Ureter (tissue), 1 donor: ENCODE measurements around the gene CEPT1. TPM values are rescaled to one million over a fixed set of nuclear protein-coding genes. Genes with fewer than 3 reads are reported as not detected.
"Not testable (repeated sequence)": the region's sequence is repeated elsewhere in the genome, so short reads cannot be mapped to it uniquely, and the experiment has no call there.

Source experiments
- DNase-seq: peaks from one replicate; pipeline ENCODE4 v3.0.0-alpha.2; 2020; ENCODE audit warnings: low spot score
- total RNA-seq: library from RNA; stranded (reverse); gene quantifications from one replicate; pipeline ENCODE4 v1.2.4, GENCODE V29; 2023
- donor health status: DM: yes; HTN: yes; CAD: no.

CEPT1 gene
- total RNA-seq, 1 donor from 2014 or later, result 43.3 TPM

DNA sequence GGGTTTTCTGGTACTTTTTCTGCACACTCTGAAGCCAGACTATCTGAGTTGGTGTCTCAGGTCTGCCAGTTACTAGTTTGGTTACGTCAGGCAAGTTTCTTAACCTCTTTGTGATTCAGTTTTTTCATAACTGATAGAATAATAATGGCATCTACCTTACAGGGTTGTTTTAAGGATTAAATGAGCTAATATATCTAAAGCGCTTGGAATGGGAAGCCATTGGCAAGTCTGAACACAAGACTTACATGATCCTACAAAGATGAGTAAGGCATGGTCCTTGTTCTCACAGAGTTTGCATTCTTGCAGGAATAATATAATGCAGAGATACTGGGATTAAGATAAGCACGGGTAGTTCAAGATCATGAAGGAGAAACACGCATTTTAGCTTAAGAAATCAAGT lies 69.6 kb downstream of the CEPT1 start:
- no peak for DNase-seq

DNA sequence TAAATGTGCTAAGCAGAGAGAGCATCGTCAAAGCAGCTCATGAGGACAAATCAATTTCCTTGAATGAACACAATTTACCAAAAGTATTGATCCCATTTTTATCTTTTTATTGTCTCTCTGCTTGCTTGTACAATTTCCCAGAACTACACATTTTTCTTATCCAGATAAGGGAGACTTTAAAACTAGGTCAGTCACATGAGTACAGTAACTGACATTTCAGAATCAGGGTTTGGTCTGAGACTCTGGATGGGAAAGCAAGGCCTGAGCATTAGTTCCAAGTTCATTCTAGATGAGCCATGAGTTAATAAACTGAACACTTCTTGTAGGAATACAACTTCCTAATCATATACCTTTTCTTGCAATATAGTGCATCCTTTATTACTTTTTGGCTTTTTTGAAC lies 71.9 kb downstream of the CEPT1 start:
- no peak for DNase-seq

DNA sequence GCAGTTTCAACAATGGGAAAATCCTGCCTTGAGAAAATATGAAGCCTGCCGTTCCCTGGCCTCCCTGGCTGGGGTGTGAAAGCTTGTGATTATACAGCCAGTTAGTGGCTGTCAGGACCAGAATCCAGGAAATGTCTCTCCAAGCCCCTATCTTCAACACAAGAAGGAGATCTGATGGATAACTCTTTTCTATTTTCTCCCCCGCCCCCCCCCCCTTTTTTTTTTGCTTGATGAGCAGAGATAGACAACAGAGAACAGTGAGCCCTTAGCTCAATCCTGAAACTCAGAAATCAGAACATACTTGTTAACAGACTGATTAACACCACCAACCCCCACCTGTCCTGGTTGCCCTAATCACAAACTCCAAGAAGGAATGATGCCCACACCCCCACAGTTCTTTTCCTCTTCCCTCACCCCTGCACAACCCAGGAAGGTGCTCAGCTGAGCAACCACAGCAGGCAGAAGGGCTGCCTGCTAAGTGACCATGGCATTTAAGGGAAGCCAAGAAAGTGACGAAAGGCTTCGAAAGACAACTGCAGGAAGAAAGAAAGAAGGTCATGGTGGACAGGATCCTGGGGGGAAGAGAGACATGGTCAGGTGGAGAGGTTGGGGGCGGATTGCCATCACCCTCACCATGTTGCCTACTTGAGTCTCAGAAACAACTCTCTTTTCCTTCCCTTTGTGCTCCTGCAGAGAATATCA lies 72.8 kb downstream of the CEPT1 start:
- DNase-seq, result no peak

DNA sequence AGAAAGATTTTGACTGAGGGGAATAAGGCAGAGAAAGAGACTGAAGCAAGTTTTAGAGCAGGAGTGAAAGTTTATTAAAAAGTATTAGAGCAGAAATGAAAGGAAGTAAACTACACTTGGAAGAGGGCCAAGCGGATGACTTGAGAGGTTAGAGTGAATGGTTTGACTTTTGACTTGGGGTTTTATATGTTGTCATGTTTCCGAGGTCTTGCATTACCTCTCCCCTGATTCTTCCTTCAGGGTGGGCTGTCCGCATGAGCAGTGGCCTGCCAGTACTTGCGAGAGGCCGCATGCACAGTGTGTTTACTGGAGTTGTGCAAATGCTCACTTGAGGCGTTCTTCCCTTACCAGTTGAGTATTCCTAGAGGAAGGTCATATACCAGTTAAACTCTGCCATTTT lies 73.4 kb downstream of the CEPT1 start:
- no peak for DNase-seq

DNA sequence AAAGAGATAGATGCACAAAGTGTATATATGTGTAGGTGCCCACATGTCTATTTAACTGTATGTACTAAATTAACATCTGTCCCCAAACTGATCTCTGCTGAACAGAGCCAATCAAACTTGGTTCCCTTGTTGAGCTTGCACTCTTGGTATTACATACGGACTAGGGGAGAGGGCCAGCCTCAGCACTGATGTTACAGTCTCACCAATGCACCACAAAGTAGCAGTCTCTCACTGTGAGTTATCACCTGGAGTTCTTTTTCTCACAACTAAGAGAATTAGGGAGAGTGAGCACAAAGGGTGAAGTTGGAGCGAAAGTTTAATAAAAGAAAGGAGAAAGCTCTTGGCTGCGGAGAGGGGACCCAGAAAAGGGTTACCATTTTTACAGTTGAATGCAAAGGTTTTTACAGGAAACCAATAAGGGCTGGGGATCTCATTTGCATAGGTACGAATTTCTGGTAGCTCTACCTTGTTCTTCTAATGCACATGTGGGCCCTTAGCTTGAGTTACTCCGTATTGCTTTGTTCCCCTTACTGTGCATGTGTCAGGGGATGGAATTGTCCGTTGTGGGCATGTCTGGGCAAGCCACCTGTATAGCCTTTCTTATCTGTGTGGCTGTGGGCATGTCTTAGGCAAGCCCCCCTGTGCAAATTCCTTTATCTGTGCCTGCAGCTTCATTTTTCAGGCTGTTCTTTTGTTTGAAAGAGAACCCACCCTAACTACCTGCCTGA lies 74.2 kb downstream of the CEPT1 start:
- no peak for DNase-seq

DNA sequence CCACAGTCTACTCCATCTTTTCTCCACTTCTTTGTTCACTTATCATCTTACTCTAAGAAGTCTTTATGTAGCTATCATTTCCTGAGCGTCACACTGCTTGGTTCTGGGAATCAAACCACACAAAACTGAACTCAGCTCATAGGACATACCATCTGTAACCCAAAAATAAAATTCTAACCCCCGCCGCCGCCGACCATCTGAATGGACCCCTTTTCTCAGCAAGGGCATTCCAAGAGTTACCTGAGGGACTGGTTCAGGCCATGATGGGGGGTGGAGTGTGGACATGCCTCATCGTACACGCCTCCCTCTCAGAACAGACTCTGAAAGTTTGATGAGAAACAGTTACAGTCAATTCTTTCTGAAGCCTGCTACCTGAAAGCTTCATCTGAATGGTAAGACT lies 74.9 kb downstream of the CEPT1 start:
- no peak for DNase-seq

DNA sequence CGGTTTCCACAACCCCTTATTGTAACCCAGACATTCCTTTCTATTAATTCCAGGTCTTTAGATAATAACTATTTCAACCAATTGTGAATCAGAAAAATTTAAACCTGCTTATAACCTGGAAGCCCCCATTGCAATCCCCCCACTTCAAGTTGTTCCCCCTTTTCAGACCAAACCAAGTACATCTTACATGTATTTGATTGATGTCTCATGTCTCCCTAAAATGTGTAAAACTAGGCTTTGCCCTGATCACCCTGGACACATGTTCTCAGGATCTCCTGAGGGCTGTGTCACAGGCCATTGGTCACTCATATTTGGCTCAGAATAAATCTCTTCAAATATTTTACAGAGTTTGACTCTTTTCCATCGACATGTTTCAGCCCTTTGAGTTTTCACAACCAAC lies 75.3 kb downstream of the CEPT1 start:
- DNase-seq, result not testable (repeated sequence)

DNA sequence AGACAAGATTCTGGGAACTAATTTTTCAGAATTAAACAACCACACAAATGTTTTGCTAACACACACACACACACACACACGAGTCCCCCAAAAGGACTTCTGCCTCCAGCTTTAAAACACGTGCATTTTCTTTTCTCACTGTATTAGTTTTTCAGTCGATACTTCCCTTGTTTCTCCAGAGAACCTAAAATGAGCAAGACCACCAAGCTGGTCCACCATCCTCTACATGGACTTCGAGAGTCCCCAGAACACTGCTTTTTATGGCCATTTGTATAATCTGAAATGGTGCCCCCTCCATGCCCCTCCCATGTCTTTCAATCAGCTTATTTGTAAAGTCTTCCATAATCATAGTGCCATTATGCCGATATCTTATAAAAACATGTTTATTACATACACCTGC lies 76.7 kb downstream of the CEPT1 start:
- DNase-seq, result no peak

DNA sequence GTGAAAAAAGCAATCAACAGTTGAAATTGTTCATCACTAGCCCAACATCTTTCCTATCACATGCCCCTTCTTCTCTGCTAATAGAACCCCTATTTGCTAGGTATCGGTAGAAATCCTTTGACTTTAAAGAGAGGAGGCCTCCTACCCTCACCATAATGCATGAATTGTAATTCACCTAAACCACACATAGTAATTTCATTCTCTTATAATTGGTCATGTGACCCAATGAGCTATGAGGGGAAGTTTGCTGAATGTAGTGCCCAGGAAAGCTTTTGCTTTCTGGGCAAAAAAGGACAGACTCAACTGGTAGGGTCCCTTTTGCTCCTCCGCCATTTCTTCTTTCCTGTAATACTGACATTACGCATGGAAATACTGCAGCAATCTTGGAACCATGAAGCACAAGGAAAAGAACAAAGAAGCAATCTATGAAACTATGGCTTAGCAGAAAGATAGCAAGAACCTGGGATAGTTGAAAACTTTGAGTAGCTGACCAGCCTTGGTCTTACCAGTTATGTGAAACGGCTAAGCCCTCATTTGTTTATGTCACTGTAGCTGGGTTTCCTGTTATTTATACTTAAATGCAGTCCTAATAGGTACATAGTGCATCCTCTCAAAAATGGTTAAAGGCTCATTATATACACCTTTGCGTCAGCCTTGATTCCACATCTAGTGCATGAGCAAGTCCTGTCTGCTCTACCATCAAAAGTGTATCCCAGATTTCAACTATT lies 77.3 kb downstream of the CEPT1 start:
- no peak for DNase-seq

DNA sequence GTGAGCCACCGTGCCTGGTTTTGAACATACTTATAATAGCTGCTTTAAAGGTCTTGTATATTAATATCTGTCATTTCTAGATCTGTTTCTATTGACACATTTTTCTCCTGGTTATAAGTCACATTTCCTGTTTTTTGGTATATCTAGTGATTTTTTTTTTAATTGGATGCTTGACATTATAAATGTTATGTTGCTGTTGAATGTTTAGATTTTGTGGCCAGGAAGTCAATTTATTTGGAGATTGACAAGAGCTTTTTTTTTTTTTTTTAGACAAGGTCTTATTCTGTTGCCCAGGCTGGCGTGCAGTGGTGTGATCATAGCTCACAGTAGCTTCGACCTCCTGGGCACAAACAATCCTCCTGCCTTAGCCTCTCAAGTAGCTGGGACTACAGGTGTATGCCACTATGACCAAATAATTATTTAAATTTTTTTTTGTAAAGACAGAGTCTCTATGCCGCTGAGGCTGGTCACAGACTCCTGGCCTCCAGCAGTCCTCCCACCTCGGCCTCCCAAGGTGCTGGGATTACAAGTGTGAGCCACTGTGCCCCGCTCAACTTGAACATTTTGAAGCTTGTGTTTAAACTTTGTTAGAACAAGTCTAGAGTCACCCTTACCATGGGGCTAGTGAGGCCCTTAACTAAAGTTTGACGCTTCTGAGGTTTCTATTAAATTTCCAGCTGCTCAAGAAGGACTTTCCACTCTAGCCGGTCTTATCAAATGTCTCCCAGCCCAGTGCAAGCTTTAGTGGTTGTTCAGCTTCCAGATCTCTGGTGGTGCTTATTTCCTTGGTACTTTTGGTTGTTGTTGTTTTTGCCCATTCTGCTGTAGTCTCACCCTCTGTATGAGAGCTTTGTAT lies 78.9 kb downstream of the CEPT1 start:
- DNase-seq, result no peak

DNA sequence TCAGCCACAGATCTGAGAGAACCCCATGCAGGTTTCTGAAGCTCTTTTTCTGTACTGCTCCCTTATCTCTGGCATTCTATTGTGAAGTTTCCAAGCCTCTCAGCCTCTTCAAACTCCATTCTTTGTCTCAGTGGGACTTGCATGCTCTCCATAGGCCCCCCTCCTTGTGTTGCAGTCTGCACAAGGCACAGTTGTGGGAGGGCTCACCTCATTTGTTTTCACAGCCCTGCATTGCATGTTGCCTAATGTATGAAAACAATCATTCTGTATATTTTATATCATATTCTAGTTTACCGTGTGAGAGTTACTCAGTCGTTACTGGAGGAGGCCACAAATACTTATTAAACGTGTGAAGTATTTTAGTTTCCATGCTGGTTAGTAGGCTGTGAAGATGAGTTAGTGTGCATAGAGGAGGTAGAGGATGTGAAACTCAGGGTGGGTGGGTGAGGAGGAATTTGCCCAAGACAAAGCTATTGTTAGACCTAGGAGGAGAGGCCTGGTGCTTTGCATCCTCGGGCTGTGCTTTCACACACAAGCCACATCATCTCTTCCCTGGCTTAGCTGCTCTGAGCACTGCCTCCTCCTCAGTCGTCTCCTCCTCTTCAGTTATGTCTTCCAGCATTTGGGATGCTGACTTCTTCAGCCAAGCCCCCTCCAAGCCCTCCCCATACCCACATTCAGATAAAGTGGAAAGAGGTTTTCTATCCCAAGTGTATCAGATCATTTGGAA lies 79.7 kb downstream of the CEPT1 start:
- no peak for DNase-seq

DNA sequence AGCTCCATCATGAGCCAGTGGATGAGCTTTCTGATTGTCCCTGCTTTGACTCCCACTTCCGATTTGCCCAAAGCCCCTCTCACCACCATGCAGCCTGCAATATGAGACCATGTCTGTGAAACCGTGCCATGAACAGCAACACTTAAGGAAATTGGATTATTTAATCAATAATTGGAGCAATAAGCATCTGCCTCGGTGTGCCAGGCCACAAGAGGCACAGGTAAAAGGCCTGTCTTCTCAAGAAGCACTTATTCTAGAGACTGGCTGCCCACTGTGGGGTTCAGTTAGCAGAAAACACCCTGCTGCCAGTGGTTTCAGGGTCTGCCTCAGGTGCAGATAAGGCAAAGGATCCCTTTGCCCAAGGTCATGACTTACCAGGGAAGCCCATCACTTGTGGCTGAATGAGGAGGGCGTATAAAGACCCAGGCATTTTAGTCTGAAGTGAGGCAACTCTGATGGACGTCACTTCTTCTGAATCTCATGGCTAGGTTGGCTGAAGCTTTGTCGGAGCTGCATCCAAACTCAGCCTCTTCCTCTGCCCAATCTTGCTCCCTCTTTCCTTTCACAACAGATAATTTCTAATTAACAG lies 80.4 kb downstream of the CEPT1 start:
- DNase-seq, result no peak

DNA sequence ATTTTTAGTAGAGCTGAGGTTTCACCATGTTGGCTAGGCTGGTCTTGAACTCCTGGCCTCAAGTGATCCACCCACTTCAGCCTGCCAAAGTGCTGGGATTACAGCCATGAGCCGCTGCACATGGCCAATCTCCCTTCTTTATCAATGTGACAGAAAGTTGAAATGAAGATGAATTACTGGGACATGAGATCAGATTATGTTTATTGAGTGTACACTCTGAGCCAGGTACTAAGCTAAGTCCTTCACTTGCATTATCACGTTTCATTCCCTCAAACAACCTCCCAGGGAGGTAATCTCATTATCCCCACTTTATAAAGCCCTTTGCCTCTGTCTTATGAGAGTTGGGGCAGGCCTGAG lies 81.2 kb downstream of the CEPT1 start:
- no peak for DNase-seq

DNA sequence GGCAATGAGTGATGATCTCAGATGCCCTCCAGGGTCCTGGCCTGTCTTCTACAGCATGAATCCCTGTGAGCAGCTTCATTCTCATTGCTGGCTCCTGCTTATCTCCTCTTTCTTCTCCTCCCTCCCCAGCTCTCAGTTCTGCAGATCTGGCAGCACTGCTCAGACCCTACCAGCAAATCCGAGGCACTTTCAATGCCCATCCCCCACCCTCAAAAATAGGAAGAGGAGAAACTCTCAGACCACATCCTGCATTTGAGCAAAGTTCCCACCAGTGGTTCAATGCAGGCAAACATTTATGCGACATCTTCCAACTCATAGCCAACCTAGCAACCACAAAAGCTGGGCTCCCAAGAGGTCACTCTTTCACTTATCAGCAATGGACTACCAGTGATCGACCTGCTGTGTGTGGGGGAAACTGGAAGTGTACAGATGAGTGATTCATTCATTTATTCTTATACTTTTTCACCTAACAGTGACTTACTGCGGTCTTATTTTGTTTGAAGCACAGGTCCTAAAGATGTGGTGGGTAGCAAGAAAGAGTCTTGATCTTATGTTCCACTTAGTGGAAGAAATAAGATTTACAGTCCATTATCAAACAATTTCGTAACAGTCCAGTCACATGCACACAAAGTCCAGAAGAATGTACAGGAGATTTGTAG lies 81.7 kb downstream of the CEPT1 start:
- DNase-seq, result no peak

DNA sequence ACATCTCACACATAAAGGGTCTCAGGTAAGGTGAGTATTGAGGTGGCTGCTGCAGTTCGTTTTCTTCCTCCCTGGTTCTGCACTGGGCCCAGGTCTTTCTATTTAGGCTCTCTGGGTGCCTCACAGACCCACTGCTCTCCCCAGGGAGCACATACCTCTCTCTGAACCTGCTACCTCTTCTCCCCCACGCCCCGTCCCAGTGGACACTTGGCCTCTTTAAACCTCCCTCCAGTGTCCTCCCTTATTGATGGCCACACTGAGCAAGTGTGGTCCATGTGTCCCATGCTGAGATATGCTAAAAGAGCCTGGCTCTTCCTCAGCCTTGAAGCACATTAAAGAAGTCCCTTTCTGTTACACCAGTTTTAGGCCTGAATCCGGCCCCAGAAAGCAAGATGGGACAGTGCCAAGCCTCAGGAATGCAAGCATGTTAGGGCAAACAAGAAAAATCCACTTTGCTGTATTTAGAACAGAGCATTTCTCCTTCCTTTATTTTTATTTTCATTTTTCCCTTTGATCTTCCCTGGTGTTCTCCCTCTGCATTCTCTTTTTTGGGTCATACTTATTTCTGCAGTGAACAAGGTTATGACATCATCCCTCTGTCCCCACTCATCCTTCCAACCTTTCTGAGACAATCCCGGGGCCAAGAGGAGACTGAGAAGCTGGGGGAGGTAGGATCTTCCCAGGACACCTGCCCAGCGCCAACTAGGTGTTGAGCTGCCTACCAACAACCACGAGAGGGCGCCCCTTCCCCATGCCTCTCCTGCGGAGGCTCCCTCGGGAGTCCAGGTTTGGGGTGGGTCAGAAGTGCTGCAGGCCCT lies 82.5 kb downstream of the CEPT1 start:
- peak; percentile 81 for DNase-seq

DNA sequence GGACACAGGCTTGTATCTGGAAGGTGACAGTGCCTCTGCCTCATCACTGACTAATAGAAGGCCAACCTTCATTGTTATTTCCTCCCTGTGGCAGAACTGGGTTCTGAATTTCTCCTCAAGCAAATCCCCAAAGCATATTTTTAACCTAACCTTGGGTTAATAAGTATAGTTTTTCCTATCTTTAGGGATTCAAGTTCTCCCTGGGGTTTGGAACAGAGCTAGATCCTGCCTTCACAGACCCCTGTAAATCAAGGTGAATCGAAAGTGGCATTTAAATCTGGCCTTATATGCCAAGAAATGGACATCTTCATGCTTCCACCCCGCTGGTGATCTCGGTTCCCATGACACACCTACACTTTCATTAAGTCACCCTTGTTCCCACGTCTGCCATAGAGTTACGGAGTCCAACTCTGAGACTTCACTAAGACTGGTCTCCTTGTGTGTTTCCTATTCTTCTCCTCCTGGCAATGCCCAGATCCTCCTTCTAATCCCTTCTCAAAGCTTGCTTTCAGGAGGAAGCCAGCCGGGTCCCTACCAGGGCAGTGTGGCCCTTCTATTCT lies 83.2 kb downstream of the CEPT1 start:
- DNase-seq, result no peak

DNA sequence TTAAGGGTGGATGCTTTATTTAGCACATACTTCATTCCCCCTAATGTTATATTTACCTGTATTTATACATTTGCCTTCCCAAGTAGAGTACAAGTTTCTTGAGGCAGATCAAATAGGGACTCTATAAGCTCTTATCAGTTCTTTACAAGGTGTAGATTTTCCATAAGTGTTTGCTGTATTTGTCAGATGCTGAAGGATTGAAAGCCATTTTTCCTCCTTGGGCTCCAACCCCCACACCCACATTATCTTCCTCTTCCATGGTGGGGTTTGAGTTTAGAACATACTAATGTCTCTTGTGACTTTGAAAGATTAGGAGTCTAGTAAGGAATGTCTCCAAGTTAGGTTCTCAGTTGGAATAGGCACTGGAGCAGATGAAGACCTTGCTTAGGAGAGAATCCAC lies 85.1 kb downstream of the CEPT1 start:
- DNase-seq, result no peak

DNA sequence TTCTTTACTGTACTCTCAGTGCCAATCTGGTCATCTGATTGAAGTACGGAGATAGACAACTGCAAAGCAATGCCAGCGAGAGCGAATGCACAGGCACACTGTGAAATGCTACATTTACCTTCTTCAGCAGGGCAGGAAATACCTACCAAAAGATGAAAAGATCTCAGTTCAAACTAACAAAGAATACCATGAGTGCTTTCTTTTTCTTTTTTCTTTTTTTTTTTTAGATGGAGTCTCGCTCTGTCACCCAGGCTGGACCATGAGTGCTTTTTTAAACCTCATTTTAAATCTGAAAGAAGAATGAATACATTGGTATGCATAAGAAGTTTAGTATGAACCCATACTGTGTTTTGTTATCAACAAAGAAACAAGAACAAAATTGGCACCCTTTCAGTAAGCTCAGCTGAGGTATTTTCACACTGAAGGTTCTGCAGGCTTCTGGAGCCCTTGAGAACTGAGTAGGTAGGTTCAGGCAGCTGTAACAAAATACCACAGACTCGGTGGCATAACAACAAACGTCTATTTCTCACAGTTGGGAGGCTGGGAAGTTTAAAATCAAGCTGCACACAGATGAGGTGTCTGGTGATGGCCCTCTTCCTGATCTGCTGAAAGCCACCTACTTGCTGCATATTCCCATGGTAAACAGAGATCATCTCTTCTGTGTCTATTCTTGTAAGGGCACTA lies 85.8 kb downstream of the CEPT1 start:
- no peak for DNase-seq

DNA sequence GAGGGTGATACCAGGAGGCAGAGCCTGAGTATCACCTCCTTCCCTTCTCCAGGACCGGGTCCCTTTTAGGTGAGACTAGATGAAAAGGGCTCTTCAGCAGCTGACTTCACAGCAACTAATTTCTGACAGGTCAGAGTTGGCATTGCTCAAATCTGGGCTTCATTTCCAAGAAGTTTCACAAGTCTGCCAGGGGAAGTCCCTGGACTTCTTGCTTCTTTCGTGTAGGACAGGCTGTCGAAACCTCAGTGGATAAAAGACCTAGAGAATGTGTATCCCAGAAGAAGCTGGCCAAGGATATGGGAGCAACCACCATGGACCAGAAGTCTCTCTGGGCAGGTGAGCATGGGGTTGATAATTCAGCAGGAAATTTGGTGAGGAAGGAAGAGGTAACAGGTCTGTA lies 87.4 kb downstream of the CEPT1 start, which contains the start of gene CHI3L2:
Gene CHI3L2 (plus strand): TSS at position 280 of the 400 bp plus-strand sequence. CDS start 17 bp downstream, at position 297.
- no peak for DNase-seq
